Panc1 (cell line): Measurements from ENCODE around the gene SEMA3D.

Experiments used
- CTCF ChIP-seq: fragments of 450-650 bp; IDR thresholded peaks from 2 replicates; pipeline ENCODE4 v1.5.1; 2017; ENCODE audit warnings: mild to moderate bottlenecking
- POLR2AphosphoS5 ChIP-seq: IDR thresholded peaks from 2 replicates; pipeline ENCODE4 v1.6.1; 2012; ENCODE audit warnings: mild to moderate bottlenecking, low read depth, low read length, moderate library complexity
- REST ChIP-seq, 2 experiments: IDR thresholded peaks; 2 replicates each; pipeline ENCODE4 v1.6.1; 2011 to 2012; ENCODE audit warnings: low read depth in 2 of 2, control low read depth in 1 of 2, low read length in 1 of 2, mild to moderate bottlenecking in 1 of 2, moderate library complexity in 1 of 2; ENCODE audit not compliant: insufficient read depth in 1 of 2
- SIN3A ChIP-seq: IDR thresholded peaks from 2 replicates; pipeline ENCODE4 v1.6.1; 2012; ENCODE audit warnings: low read depth, mild to moderate bottlenecking, low read length, moderate library complexity, borderline replicate concordance; ENCODE audit not compliant: insufficient read depth

- TF ChIP-seq REST (IDR thresholded peaks at IDR 0.05; ENCODE audit: insufficient read depth in 1 of 2, low read depth in 2 of 2, low read length in 1 of 2) (no peak), CTCF (no peak), SIN3A (no peak), POLR2AphosphoS5 (no peak)
Observed at GRCh38 chr7:85075864-85076263, 111.0 kb downstream of the SEMA3D start.
